NCI-H187 (cell line): ENCODE measurements around the gene ATOSA.

ENCODE experiments used
- DNase-seq, 2 experiments: peaks; one replicate each; lab custom pipeline; 2025; lab: John Stamatoyannopoulos, UW

ATOSA gene

DNA sequence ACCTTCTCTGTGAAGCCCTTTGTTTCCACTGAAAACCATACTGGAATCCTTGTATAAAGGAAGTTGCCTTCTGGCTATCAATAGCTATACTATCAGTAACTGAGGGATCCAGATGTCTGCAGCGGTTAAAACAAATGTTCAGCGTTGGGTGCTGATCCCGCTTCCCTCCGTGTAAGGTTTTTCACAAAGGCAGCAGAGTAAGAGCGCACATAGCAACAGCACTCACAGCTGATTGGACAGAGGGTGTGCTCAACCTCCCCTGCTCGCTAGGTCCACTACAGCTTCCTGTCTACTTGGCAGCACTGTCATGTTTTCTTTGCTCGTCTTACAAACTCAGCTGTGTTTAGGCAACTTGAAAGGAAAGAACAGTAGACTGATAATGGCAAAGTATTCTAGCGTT lies 27.3 kb downstream of the ATOSA start:
- no peak for DNase-seq

DNA sequence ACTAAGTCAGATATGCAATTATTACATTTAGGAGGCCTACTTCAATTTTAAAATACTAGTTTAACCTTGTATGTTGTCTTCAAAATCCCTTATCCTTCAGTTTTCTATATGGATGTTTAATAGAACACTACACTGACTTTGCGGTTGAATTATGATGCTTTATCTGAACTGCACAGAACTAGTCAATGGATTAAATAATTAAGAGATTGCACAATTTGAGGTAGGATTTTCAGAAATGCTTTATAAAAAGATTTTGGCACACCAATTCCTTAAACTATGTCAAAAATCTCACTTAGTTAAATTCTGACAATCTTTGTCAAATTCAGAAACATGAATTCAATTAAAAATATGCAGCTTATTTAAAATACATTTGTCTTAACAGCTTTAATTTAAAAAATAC lies 28.1 kb downstream of the ATOSA start:
- no peak for DNase-seq

- no peak for DNase-seq
Measured at GRCh38 chr15:52649686-52650085, 29.5 kb downstream of the ATOSA start.

DNA sequence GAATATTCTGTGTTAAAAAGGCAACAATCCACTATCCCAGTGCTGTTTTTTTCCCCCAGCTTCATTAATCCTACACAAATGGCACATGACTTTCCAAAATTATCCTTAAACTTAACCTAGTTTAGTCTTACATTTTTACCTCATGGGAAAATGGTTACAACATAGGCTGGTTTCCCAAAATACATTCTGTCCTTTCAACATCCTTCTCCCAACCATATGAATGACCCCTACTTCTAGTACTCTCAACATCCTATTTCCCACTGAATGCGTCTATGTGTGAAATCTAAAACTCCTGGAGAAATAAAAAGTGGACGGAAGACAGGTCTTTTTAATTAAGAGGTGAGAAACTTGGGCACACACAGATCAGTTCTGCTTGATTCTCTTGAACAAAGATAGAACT lies 33.3 kb downstream of the ATOSA start:
- DNase-seq, result no peak

DNA sequence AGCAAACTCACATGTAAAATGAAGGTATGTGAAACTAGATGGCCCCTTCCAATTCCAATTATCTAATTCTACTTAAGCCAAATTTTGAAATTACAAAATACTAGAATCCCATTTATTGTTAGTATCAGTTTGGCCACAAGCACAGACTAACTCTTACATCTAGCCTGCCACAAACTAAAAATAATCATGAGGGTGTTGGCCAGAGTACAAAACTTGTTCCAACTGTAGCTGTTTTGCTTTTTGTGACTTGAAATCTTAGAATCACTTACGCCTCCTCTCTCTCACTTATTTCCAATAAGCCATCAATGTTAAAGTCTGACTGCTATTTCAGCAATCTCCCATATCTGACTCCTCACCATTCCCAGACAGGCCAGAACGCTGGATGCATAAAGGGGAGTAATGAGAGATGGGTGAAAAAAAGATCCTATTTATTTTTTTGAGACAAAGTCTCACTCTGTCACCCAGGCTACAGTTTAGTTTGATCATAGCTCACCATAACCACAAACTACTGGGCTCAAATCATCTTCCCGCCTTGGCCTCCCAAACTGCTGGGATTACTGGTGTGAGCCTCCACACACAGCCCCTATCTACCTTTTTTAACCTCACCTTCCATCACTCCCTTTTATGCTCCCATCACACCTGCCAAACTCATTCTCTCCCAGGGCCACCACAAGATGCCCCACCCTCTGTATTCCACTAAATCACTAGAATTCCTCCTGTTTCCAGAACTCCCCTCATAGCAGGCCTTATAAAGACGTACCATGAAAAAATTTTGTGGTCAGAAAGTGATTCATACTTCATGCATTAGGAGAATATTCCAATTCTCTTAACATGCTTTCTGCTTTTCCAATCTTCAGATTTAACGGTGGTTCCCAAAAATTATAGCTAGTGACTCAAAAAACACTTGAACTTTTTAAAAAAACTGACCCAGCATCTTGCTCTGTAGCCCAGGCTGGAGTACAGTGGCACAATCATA lies 36.5 kb downstream of the ATOSA start:
- no peak for DNase-seq

GRCh38 chr15:52636459-52636858 lies 42.7 kb downstream of the ATOSA start:
- no peak for DNase-seq

DNA sequence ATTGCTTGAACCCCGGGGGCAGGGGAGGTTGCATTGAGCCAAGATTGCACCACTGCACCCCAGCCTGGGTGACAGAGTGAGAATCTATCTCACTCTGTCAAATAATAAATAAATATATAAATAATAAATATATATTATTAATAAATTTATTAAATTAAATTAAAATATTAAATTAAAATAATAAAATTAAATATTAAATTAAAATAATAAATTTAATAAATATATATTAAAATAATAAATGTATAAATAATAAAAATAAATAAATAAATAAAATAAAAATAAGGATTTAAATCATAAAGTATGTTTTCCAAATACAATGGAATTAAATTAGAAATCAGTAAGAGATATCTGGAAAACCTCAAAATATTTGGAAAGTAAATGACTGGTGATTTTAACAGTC lies 43.3 kb downstream of the ATOSA start:
- no peak for DNase-seq
